ENCODE measurements around the gene PHYHIPL.
"Not testable (repeated sequence)": the region's sequence is repeated elsewhere in the genome, so short reads cannot be mapped to it uniquely, and the experiment has no call there.

PHYHIPL gene

DNA sequence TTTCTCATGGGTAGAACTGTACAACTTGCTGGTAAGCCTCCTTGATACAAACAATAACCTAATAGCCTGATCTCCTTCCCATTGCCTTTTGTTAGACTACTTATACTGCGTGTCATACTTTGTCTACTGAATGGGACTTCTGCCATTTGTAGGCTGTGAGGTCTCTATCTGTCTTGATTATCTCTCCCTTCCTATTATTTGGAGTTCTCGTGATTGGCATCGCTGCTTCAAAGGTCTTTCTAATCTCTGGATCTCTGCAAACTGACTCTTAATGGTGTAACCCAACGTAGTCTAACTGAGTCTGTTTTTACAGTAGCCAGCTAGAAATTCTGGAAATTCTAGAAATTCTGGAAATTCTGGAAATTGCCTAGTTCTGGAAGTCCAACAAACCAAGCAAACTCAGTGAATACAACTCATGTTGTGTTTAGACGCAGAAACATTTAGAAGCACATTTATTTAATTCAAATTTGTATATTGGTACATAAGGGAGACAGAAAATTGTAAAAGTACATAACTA is 29.8 kb downstream of the PHYHIPL start:
- DNase-seq: no peak

DNA sequence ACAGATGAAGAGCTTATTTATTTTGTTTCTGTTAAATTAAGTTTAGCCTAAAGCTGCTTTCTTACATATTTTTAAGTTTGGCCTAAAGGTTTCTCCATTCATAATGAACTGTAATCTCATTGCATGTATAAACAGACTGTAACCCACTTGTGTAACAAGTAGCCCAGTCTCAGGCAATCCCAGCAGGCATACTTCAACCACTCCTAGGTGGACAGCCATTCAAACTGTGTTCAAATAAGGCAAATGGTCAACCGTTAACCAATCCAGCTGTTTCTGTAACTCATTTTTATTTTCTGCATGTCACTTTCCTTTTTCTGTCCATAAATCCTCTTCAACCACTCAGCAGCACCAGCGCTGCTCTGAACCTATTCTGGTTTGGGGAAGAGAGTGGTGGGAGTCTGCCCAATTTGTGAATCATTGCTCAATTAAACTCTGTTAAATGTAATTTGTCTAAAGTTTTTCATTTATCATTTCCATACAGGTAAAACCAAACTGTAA is 35.9 kb downstream of the PHYHIPL start:
- no peak for DNase-seq

DNA sequence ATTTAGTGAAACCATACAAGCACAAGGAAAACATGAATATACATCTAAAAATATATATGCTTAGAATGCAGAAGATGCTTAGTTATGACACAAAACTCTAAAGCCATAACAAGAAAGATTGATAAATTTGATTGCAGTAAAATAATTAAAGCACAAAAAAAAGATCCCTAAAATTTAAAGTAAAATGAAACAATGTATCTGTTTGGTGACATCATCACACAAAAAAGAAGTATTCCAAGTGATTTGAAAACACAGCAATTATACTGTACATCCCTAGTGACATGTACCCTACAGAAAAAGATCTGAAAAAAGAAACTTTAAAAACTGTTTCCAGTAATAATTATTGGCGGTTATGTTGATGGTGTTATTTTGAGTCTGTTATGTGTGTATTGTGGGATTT is 37.7 kb downstream of the PHYHIPL start:
- DNase-seq: no peak

DNA sequence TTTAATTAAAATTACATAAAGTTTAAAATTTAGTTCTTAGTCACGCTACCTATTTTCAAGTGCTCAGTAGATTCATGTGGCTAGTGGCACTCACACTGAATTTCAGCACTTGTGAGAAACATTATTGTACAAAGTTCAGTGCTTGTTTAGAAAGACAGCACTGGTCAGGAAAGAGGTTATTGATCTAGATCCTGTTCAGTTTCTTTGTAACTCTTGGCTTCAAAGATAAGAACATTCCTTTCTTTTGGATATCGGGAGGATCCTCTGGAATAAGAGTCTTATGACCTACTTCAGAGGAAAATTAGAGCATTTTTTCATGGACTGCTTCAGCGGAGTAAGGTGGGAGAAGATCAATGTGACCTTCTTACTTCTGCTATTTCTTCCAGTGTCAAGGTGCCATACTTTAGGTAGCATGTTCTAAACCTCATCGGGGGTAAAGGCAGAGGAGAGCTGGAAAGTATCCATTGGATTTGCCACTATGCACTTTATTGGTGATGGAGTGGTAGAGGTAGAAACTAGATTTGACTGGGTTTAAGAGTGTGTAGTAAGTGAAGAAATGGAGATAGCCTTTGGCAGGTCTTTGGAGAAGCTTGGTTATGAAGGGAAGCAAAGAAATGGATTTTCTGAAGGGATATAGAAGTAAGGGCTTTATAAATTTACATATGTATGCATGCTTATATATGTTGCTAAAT is 39.9 kb downstream of the PHYHIPL start:
- DNase-seq: no peak

DNA sequence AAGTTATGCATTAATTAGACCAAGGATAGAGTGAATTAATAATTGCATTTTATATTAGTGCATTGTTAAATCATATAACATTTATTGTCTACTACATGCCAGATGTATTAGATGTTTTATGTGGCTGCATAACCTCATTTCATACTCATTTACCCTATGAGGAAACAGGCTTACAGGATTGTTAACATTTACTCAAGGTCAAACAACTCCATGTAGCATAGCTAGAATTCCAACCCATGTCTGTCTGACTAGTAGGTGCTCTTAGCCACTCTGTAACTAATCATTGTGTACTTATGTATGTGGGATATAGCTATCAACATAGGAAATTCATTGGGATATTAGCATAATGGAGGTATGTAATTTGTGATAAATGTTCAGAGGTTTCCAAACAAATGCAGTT is 46.3 kb downstream of the PHYHIPL start:
- DNase-seq: no peak

DNA sequence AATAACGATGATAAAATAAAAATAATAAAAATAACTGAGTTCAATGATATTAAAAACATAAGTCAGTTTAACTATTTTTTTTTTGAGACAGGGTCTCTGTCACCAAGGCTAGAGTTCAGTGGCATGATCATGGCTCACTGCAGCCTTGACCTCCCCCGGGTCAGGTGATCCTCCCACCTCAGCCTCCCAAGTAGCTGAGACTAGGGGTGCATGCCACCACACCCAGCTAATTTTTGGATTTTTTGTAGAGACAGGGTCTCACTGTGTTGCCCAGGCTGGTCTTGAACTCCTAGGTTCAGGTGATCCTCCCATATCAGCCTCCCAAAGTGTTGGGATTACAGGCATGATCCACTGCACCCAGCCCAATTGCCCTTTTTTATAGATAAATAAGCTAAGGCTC is 47.2 kb downstream of the PHYHIPL start:
- not testable (repeated sequence) for DNase-seq

DNA sequence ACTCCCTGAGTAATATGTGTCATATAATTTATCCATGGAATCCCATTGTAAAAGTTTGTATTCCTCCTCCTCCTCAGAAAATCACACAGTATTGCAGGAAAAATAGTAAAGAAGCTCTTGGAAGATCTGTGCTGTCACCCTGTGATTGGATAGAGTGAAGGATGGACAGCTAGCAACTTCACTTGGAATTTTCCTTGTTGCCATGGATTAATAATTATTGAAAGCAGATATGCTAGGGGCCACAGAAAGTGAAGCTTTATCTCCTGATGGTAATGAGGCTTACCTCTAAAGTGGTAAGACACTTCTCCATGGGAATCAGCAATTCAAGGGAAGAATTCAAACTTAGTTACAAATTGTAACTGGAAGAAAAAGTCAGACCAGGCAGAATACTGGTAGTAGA is 48.8 kb downstream of the PHYHIPL start:
- no peak for DNase-seq

DNA sequence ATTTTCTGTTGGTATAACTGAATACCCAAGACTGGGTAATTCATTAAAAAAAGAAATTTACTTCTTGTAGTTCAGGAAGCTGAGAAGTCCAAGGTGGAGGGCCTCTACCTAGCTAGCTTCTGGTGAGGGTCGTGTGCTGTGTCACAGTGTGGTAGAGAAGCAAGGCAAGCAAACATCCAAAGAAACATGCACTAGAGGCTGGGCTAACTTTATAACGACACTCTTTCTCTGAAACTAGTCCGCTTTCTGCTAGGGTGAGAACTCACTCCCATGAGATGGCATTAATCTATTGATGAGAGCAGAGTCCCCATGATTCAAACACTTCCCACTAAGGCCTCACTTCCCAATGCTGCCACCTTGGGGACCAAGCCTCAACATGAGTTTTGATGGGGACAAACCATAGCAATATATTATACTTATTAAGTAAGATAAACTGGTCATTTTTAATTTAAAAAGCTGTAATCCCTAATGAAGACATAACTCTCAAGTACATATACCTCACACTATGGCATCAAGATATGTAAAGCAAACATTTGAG is 50.8 kb downstream of the PHYHIPL start:
- DNase-seq: no peak

DNA sequence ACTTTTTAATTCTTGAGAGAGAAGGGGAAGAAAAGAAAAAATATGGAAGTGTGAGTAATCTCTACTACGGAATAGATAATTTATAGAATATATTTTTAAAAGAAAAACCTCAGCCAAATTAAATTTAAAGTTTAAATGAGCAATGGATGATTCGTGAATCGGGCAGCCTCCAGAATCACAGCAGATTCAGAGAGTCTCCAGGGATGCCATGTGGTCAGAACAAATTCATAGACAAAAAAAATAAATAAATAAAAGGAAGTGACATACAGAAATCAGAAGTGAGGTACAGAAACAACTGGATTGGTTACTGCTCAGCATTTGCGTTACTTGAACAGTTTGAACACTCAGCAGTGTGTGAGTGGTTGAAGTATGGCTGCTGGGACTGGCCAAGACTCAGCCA is 53.0 kb downstream of the PHYHIPL start:
- no peak for DNase-seq

DNA sequence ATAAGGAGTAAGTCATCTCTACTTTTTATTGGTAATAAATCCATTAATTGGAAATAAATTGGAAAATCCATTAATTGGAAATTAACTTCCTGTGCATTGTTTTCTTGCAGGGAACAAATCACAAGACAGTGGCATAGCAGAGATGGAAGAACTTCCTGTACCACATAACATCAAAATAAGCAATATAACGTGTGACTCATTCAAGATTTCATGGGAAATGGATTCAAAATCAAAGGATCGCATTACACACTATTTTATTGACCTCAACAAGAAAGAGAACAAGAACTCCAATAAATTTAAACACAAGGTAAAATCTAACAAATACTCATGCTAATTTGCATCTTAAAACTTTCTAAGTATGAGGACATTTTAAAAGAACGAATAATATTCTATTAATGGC is 57.8 kb downstream of the PHYHIPL start:
- DNase-seq: no peak

DNA sequence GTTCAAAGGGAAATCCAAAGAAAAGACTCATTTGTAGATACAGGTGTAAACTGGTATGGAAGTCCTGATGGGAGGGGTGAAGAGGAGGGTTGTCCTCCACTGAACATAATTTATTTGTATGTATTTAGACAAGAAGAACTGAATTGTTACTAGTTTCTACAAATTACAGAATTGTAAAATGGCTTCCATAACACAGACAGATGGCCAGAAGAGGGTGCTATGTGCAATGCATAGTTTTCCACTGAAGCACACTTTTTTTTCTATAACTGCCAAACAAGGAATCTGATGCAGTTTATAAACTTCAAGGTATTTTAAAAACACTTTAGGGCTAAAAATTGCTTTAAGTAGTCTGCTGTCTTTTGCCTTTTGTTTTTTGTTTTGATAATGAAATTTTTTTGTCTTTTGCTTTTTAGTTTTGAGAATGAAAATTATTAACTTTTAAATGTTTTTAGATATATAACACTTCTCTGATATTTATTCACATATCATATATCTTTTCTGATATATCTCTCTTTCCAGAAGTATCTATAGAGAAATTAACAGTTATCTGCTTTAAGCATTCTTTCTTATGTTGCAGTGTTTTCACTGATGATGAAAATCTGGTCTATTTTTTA is 58.5 kb downstream of the PHYHIPL start:
- no peak for DNase-seq

DNA sequence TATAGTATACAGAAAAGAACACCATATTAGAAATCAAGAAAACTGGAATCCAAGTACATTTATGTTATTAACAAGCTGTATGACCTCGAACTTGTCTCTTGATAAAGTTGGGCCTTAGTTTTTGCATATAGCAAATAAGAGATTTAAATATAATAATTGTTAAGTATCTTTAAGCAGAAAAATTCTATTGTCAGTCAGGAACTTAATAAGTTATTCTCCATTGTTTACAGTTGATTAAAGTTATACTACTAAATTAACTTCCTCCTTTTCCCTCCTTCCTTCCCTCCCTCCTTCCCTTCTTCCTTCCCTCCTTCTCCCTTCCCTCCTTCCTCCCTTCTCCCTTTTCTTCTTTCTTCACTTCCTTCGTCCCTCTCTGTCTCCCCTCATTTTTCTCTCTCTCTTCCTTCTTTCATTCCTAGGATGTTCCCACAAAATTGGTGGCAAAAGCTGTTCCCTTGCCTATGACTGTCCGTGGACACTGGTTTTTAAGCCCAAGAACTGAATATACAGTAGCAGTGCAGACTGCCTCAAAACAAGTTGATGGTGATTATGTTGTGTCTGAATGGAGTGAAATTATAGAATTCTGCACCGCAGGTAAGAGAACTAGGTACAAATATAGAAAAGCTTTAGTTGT is 59.7 kb downstream of the PHYHIPL start:
- no peak for DNase-seq

DNA sequence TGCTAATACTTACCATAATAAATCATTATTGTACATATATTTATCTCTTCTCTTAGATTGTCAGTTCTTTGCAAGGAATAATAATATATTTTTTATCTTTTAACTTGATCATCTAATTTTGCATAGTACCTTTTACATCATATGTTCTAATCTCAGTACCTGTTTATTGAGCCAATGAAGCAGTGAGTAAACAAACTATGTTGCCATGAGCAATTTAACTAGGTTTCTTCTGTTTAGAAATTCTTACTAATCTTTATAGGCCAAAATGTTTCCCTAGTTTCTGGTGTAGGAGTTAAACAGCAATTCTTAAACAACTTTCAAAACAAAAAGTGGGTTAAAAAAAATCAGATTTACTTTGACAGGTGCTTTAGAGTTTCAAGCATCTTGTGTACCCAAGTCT is 61.3 kb downstream of the PHYHIPL start:
- no peak for DNase-seq

DNA sequence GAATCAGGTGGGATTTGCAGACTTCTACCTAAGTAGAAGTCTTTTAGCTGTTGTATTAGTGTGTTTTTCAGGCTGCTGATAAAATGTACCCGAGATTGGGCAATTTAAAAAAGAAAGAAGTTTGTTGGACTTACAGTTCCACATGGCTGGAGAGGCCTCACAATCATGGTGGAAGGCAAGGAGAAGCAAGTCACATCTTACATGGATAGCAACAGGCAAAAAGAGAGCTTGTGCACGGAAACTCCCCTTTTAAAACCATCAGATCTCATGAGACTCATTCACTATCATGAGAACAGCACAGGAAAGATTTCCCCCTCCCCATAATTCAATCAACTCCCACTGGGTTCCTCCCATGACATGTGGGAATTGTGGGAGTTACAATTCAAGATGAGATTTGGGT is 62.7 kb downstream of the PHYHIPL start:
- not testable (repeated sequence) for DNase-seq

DNA sequence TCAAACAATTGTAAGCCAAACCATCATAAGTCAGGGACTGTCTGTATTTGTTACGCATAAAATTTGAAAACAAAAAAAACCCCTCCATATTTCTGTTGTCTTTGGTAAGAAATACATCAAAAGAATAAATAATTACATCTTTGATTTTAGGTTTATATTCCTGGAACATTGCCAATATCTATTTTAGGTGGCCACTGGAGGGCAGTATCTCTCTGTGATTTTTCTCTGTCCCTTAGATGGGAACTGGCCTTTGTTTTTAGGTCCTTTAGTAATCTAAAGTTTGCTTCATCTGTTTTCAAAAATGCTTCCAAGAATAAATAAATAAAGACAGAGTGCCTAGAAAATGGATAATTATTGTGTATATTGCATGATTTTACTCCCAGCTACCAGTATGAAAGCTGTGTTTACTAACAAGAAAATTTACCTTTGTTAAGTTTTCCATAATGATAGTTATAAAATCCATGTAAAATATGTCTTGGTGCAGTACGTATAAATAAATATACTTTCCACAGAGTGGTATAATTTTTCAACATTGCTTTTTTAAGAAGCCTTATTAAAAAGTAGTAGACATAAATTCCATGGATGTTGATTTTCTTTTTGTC is 64.2 kb downstream of the PHYHIPL start:
- DNase-seq: peak; percentile 12

DNA sequence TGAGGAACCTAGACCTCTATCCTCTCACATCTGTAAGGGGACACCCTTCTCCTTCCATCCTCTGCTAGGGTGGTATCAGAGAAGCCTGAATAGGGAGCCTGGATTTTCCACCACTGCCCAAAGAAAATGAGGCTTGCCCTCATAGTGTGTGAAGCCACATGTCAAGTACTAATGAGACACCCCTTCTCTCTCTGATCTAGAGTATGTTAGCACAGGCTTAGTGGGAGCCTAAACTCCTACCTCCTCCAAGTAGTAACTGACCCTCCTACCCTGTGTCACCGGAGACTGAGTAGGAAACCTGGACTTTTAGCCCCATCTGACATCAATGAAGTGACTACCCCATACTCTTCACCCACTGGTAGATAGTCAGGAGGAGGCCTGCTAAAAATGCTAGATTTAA is 65.6 kb downstream of the PHYHIPL start:
- no peak for DNase-seq

DNA sequence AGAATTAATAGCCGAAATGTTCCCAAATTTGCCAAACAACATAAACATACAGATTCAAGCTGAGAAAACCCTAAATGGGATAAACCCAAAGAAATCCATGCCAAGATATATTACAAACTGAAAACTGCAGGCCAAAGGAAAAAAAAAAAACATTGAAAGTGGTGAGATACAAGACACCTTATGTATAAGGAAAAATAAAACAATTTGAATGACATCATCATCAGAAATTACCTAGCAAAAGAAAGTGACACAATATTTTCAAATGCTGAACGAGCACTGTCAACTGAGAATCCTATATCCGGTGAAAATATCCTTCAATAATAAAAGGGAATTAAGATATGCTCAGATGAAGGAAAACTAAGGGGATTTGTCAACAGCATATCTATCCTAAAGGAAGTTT is 66.5 kb downstream of the PHYHIPL start:
- no peak for DNase-seq

DNA sequence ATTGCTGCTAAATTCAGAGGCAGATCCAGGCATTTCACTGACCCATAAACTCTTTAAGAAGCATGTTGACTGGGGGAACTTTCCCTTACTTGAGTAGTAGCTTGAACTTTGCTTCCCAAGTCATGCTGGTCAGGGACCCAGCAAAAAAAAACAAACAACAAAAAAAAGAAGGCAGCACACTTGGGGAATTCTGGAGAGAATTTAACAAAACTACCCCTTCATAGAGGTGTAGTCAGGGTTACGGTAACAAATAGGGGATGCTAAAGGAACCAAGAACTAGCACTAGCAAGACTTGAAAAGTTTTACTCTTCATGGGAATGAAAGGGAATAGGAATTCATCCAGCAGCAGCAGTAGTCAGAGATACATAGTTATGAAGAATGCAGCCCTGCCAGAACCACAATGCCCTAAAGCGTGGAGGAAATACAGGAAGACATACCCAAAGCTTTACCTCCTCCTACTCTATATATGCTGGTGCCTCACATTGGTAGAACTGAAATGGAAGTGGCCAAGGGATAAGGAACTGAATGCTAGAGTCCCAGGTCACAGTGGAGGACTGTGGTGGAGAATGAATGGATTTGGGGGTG is 67.3 kb downstream of the PHYHIPL start:
- no peak for DNase-seq

DNA sequence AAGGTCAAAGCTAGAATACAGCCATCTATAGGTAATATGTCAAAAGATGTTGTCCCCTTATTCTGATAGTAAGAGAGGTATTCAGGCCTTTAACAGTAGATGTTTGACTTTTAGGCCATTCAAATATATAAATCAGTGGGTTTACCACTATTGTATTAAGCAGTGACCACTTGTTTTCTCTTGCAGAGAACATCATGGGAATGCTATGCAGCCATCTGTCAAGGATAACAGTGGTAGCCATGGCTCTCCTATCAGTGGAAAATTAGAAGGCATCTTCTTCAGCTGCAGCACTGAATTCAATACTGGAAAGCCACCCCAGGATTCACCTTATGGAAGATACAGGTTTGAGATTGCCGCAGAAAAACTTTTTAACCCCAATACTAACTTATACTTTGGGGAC is 68.4 kb downstream of the PHYHIPL start:
- no peak for DNase-seq

DNA sequence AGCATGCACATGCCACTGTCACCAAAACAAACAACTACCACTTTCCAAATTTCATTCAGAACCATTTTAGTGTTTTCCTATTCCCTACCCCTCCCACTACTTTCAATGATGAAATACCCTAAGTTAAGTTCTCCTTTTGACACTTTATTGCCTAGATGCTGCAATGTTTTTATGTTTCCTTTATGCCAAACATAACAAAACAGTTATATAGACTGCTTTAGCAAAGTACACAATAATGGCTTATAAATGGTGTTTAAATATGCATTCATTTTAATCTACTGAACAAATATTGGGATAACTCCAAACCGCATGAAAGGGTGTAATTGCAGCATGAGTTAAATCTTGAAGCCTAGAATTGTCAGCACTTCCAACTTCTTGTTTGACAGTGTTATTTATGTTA is 69.2 kb downstream of the PHYHIPL start:
- no peak for DNase-seq

DNA sequence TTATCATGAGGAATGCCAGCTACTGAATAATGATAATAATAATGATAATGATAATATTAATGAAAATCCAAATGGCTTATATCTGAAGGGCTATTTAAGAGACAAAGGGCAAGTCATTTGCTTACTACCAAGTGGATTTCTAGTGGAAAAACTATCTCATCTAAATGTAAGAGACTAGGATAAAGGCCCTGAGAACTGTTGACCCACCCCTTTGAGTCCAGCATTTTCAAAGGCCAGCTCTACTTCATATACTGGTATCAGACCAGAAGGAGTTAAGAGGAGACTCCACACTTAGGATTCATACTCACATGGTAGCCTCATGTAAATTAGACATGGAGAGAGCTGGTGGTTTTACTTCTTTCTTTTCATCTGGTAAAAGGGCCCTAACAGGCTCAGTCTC is 76.0 kb downstream of the PHYHIPL start:
- DNase-seq: no peak

DNA sequence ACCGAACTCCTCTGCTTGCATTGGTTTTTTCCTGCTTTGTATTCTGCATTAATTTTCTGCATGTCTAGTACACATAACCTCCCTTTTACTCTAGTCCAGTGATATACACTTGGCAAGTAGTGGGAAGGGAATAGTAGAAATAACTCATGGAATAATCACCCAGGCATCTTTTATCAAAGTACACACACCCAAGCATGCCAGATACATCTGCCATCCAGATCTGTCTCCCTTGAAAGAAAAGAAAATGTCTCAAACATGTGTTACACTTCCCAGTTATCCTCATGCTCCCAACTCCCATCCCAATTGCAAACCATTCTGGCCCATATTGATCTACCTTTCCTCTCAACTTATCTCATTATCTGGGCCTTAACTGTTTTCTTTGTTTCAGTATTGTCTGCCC is 79.0 kb downstream of the PHYHIPL start:
- DNase-seq: no peak

DNA sequence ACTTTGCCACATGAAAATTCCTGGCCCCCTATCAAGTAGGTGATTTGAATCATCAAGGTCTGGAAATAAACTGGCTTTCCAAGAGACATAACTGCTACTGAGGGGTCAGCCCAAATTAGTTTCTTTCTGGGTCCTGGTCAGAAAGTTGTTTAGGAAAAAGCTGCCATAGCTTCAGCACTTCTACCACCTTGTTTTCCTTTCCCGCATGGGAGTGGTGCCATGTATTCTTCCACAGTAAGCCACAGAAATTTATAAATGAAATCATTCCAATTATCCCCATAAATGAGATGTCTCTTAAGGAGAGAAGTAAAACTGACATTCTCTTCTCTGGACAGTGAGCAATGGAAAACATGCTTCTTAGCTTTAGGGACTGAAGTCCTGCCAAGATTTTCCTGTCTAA is 80.8 kb downstream of the PHYHIPL start:
- DNase-seq: no peak
